Uterus (tissue), 4 donors: ENCODE results near the gene CYP26B1. TPM values are rescaled to one million over a fixed set of nuclear protein-coding genes. Genes with fewer than 3 reads are reported as not detected.

Experiments used
- DNase-seq, 2 donors: peaks; one replicate each; pipeline ENCODE4 v3.0.0-alpha.2; 2019 to 2020
- H3K27ac ChIP-seq, 2 donors: fragments of 200-600 bp; sonication (generic); 1 replicate in 1 of 2; 2 replicates in 1 of 2; pipeline ENCODE4 v1.5.1; 2016 to 2018
- H3K27me3 ChIP-seq, 2 donors: fragments of 200-600 bp; sonication (generic); one replicate each; pipeline ENCODE4 v1.5.1; 2018 to 2019; ENCODE audit warnings: control low read depth in 1 of 2
- H3K36me3 ChIP-seq, 2 donors: fragments of 200-600 bp; sonication (generic); one replicate each; pipeline ENCODE4 v1.5.1; 2019; ENCODE audit warnings: control low read depth in 1 of 2
- H3K4me1 ChIP-seq, 2 donors: fragments of 200-600 bp; sonication (generic); one replicate each; pipeline ENCODE4 v1.5.1; 2018 to 2019; ENCODE audit warnings: control low read depth in 1 of 2
- H3K4me3 ChIP-seq, 2 donors: fragments of 200-600 bp; sonication (generic); 1 replicate in 1 of 2; 2 replicates in 1 of 2; pipeline ENCODE4 v1.5.1; 2018 to 2019; ENCODE audit warnings: mild to moderate bottlenecking in 1 of 2
- H3K9me3 ChIP-seq, 2 donors: fragments of 200-600 bp; sonication (generic); one replicate each; pipeline ENCODE4 v1.5.1; 2019; ENCODE audit warnings: control low read depth in 1 of 2
- POLR2A ChIP-seq, 2 donors: fragments of 450-650 bp; IDR thresholded peaks; one replicate each; pipeline ENCODE4 v1.6.1; 2016; ENCODE audit warnings: antibody characterized with exemption in 2 of 2, mild to moderate bottlenecking in 1 of 2, moderate library complexity in 1 of 2
- intact Hi-C: fragments of 100-400 bp; cut with DNase I; formaldehyde crosslinking; loops from one replicate; pipeline ENCODE4 v1.15.1; 2023; ENCODE audit warnings: low total_unique reads
- total RNA-seq, 4 donors: library from RNA; depleted of rRNA in 3 of 4; stranded (reverse); fragments of >200 nt in 3 of 4; gene quantifications; one replicate each; pipeline versions ENCODE4 v1.1.0 to v1.2.4, GENCODE V29; 2014 to 2023
- TF ChIP-seq, protein P1 (sequence below), 4 experiments: fragments of 200-600 bp in 2 of 4; fragments of 450-650 bp in 2 of 4; sonication (generic) in 2 of 4; IDR thresholded peaks; one replicate each; pipeline ENCODE4 v1.5.1; 2016 to 2019; ENCODE audit warnings: antibody characterized with exemption in 4 of 4, mild to moderate bottlenecking in 2 of 4, moderate library complexity in 1 of 4
- donor health status: DM: yes; HTN: yes; CAD: no.

Gene CYP26B1, protein sequence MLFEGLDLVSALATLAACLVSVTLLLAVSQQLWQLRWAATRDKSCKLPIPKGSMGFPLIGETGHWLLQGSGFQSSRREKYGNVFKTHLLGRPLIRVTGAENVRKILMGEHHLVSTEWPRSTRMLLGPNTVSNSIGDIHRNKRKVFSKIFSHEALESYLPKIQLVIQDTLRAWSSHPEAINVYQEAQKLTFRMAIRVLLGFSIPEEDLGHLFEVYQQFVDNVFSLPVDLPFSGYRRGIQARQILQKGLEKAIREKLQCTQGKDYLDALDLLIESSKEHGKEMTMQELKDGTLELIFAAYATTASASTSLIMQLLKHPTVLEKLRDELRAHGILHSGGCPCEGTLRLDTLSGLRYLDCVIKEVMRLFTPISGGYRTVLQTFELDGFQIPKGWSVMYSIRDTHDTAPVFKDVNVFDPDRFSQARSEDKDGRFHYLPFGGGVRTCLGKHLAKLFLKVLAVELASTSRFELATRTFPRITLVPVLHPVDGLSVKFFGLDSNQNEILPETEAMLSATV
- 1 to 10 TPM in 2 of 4 donors, under 1 TPM in 1, not detected in 1; 0.59 to 6.5 (median 1.4) TPM for total RNA-seq

DNA sequence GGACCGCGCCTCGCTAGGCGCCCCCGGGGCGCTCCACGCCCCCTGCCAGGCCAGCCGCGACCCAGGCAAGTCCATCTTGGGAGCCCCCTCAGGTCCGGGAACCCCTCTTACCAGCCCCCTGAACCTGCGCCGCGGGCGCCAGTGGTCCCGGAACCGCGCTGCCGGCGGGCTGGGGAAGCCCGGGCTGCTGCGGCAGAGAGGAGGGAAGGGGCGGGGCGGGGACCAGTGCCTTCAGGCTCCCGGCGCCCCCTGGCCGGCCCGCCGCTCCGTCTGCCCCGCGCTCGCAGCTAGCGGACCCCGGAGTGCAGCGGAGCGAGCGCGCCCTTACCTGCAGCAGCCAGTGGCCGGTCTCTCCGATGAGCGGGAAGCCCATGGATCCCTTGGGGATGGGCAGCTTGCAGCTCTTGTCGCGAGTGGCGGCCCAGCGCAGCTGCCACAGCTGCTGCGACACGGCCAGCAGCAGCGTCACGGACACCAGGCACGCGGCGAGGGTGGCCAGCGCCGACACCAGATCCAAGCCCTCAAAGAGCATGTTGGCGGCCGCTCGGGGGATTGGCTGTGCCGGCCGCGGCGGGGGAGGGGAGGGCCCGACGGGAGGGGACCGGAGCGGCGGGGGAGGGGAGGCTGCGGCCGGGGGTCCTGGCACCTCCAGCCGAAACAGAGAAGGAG is at the start of gene CYP26B1:
CYP26B1 (minus strand) TSS at position 560 of the 669 bp plus-strand sequence; CDS start at position 532, 28 bp downstream.
- DNase-seq = peak; percentile 8 to 15
- peaks cover 0 to 48% of the 10 kb centered on the region in 2 donors for H3K4me1 ChIP-seq
- peaks cover 38 to 39% of the 10 kb centered on the region in 2 donors for H3K27me3 ChIP-seq
- no peak within 1 kb of the TSS for H3K27ac ChIP-seq
- intact Hi-C loops = no loop called here
- H3K36me3 ChIP-seq = no peaks in the 10 kb centered on the region
- TF ChIP-seq POLR2A (IDR thresholded peaks at IDR 0.05) = no peak
- TF ChIP-seq, protein P1, sequence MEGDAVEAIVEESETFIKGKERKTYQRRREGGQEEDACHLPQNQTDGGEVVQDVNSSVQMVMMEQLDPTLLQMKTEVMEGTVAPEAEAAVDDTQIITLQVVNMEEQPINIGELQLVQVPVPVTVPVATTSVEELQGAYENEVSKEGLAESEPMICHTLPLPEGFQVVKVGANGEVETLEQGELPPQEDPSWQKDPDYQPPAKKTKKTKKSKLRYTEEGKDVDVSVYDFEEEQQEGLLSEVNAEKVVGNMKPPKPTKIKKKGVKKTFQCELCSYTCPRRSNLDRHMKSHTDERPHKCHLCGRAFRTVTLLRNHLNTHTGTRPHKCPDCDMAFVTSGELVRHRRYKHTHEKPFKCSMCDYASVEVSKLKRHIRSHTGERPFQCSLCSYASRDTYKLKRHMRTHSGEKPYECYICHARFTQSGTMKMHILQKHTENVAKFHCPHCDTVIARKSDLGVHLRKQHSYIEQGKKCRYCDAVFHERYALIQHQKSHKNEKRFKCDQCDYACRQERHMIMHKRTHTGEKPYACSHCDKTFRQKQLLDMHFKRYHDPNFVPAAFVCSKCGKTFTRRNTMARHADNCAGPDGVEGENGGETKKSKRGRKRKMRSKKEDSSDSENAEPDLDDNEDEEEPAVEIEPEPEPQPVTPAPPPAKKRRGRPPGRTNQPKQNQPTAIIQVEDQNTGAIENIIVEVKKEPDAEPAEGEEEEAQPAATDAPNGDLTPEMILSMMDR (IDR thresholded peaks at IDR 0.05) = no peak
- no peaks in the 10 kb centered on the region for H3K9me3 ChIP-seq
- peak within 1 kb of the TSS in 1 of 2 donors; percentile 40 for H3K4me3 ChIP-seq

DNA sequence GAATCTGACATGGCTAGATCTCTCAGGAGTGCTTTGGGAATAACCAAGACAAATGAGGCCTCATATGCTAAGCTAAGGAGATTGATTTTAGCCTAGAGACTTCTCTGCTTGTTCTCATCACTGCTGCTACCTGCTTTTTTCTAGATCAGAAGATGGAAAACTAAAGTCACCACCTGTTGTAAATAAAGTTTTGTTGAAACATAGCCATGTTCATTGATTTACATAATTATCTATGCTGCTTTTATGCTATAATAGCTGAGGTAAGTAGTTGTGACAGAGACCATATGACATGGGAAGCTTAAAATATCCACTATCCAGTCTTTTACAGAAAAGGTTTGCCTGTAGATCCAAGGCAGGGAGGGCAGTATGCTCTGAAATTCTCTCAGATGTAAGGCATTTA is 46.1 kb upstream of the CYP26B1 start:
- DNase-seq = no peak
- H3K27ac ChIP-seq = no peak overlapping the region
- H3K4me1 ChIP-seq = no peaks in the 10 kb centered on the region
- intact Hi-C loops = no loop called here
- H3K27me3 ChIP-seq = no peaks in the 10 kb centered on the region
- H3K9me3 ChIP-seq = no peaks in the 10 kb centered on the region
- TF ChIP-seq POLR2A (IDR thresholded peaks at IDR 0.05) = no peak
- TF ChIP-seq, protein P1 (IDR thresholded peaks at IDR 0.05) = no peak
- H3K36me3 ChIP-seq = no peaks in the 10 kb centered on the region
- H3K4me3 ChIP-seq = no peak overlapping the region

DNA sequence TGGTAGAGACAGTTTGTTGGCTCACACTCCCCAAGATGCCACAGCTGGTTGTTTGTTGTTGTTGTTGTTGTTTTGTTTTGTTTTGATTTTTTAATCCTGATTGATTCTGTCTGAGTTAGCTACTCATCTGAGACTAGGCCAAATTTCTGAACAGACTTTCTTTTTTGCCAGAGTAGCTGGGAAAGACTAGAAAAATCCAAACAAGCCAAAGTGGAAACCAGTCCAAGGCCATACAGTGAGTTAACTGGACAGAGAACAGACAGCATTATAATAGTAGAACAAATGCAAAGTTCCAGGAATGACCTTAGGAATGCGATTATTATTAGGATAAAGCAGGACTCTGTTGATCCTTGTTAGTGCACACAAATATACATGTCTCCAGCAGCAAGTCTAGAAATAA is 43.8 kb upstream of the CYP26B1 start:
- Histone ChIP-seq H3K9me3 (no peaks in the 10 kb centered on the region), H3K4me1 (no peaks in the 10 kb centered on the region), H3K36me3 (no peaks in the 10 kb centered on the region), H3K27me3 (no peaks in the 10 kb centered on the region), H3K27ac (no peak overlapping the region), H3K4me3 (no peak overlapping the region)
- no peak for DNase-seq
- TF ChIP-seq, protein P1 (IDR thresholded peaks at IDR 0.05) = no peak
- TF ChIP-seq POLR2A (IDR thresholded peaks at IDR 0.05) = no peak
- intact Hi-C loops = no loop called here

DNA sequence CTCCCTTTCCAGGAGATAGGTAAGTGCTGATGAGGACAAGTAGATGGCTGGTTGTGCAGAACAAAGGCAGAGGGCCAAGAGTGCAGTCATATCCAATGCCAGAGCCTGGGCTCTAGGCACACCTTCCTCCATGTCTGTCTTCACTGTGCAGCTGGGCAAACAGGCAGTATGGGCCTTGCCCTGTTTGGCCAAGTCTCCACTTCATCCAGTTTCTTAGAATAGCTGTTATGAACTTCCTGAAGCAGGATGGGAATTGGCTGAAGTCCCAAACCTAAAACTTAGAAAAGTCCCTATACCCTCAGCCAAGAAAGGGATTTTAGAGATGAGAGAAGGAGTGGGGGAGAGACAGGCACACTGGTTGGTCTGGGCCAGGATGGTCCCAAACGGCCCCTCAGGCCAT is 37.5 kb upstream of the CYP26B1 start:
- TF ChIP-seq, protein P1 (IDR thresholded peaks at IDR 0.05) = no peak
- TF ChIP-seq POLR2A (IDR thresholded peaks at IDR 0.05) = no peak
- no peak overlapping the region for H3K4me3 ChIP-seq
- H3K9me3 ChIP-seq = no peaks in the 10 kb centered on the region
- intact Hi-C loops = no loop called here
- H3K27me3 ChIP-seq = no peaks in the 10 kb centered on the region
- H3K36me3 ChIP-seq = no peaks in the 10 kb centered on the region
- DNase-seq = no peak
- H3K27ac ChIP-seq = no peak overlapping the region
- no peaks in the 10 kb centered on the region for H3K4me1 ChIP-seq

DNA sequence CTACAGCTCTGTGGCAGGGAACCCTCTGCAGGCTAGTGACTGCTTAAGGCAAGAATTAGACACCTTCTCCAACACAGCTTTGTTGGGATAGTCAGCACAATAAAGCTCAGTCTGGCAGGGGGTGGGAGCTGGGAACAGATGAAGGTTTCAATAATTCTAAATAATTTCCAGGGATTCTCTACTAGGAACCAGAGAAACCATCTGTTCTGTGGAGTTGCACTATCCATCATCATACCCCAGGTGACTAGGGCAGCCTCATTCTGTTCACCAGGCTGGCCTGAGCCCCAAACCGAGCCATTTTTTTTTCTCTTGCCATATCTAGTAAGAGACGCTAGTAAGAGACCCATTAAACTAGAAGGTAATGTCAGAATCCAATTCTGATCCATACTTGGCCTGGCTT is 35.8 kb upstream of the CYP26B1 start:
- Histone ChIP-seq H3K9me3 (no peaks in the 10 kb centered on the region), H3K27me3 (no peaks in the 10 kb centered on the region), H3K4me1 (no peaks in the 10 kb centered on the region), H3K4me3 (no peak overlapping the region), H3K36me3 (no peaks in the 10 kb centered on the region), H3K27ac (no peak overlapping the region)
- TF ChIP-seq, protein P1 (IDR thresholded peaks at IDR 0.05) = no peak
- no peak for TF ChIP-seq POLR2A (IDR thresholded peaks at IDR 0.05)
- intact Hi-C loops = no loop called here
- DNase-seq = no peak
